HepG2 (cell line): ENCODE measurements around the gene KIAA0232. TPM values are rescaled to one million over a fixed set of nuclear protein-coding genes. Genes with fewer than 3 reads are reported as not detected.

Experiments used
- BRCA1 ChIP-seq: sonication (generic); formaldehyde crosslinking; IDR thresholded peaks from 2 replicates; pipeline ENCODE4 v1.4.0; 2020; ENCODE audit warnings: missing genetic modification reagents
- CREB1 ChIP-seq, 2 experiments: fragments of 450-650 bp in 1 of 2; IDR thresholded peaks; 2 replicates each; pipeline ENCODE4 v1.6.1; 2016 to 2017; ENCODE audit warnings: control low read depth in 1 of 2, mild to moderate bottlenecking in 1 of 2, missing compliant biosample characterization in 1 of 2, missing genetic modification characterization in 1 of 2
- DBP ChIP-seq: sonication (generic); formaldehyde crosslinking; IDR thresholded peaks from 2 replicates; pipeline ENCODE4 v1.4.0; 2020; ENCODE audit warnings: missing genetic modification reagents; ENCODE audit errors: not compliant biosample characterization
- FOXC1 ChIP-seq: sonication (generic); formaldehyde crosslinking; IDR thresholded peaks from 2 replicates; pipeline ENCODE4 v1.8.0; 2022; ENCODE audit warnings: mild to moderate bottlenecking, missing genetic modification reagents, borderline replicate concordance
- GABPA ChIP-seq, 2 experiments: IDR thresholded peaks; 2 replicates each; pipeline ENCODE4 v1.6.1; 2011 to 2016; ENCODE audit warnings: low read depth in 2 of 2, low read length in 1 of 2, missing biosample characterization in 1 of 2, missing genetic modification characterization in 1 of 2
- HOXA5 ChIP-seq: sonication (generic); formaldehyde crosslinking; IDR thresholded peaks from 2 replicates; pipeline ENCODE4 v1.4.0; 2020; ENCODE audit warnings: missing genetic modification reagents
- MAF1 ChIP-seq: sonication (generic); formaldehyde crosslinking; IDR thresholded peaks from 2 replicates; pipeline ENCODE4 v1.5.0; 2020; ENCODE audit warnings: missing genetic modification reagents, borderline replicate concordance
- MAFK ChIP-seq, 2 experiments: IDR thresholded peaks in 1 of 2; conservative IDR thresholded peaks in 1 of 2; 2 replicates each; pipeline ENCODE4 v1.6.1; 2011; ENCODE audit warnings: improper control_type of control experiment in 2 of 2, low read length in 2 of 2
- MTA3 ChIP-seq: sonication (generic); formaldehyde crosslinking; IDR thresholded peaks from 2 replicates; pipeline ENCODE4 v1.4.0; 2020; ENCODE audit warnings: missing genetic modification reagents
- NBN ChIP-seq: fragments of 450-650 bp; conservative IDR thresholded peaks from 2 replicates; pipeline ENCODE4 v1.6.1; 2017
- PHF5A ChIP-seq: IDR thresholded peaks from one replicate; pipeline ENCODE4 v1.6.1; 2018; ENCODE audit warnings: low read depth, missing genetic modification reagents; ENCODE audit not compliant: unreplicated experiment
- RFX1 ChIP-seq: fragments of 450-650 bp; IDR thresholded peaks from 2 replicates; pipeline ENCODE4 v1.6.1; 2017
- SALL1 ChIP-seq: sonication (generic); formaldehyde crosslinking; IDR thresholded peaks from 2 replicates; pipeline ENCODE4 v1.8.0; 2022; ENCODE audit warnings: mild to moderate bottlenecking, missing genetic modification reagents
- SRSF1 ChIP-seq: fragments of 200-400 bp; formaldehyde crosslinking; optimal IDR thresholded peaks from 2 replicates; pipeline ENCODE3; 2017; ENCODE audit warnings: mild to moderate bottlenecking, low read depth, low read length, moderate library complexity
- STAT5B ChIP-seq: sonication (generic); formaldehyde crosslinking; IDR thresholded peaks from 2 replicates; pipeline ENCODE4 v1.4.0; 2020; ENCODE audit warnings: missing genetic modification reagents
- SYNCRIP ChIP-seq: fragments of 200-400 bp; formaldehyde crosslinking; IDR thresholded peaks from 2 replicates; pipeline ENCODE4 v1.6.1; 2018; ENCODE audit warnings: mild to moderate bottlenecking, low read depth, low read length; ENCODE audit not compliant: insufficient read depth
- TP53 ChIP-seq: sonication (generic); formaldehyde crosslinking; conservative IDR thresholded peaks from 2 replicates; pipeline ENCODE4 v1.4.0; 2020; ENCODE audit warnings: missing genetic modification reagents
- ZBTB37 ChIP-seq: sonication (generic); formaldehyde crosslinking; IDR thresholded peaks from 2 replicates; pipeline ENCODE4 v1.4.0; 2020; ENCODE audit warnings: mild to moderate bottlenecking, missing genetic modification reagents
- ZNF639 ChIP-seq: conservative IDR thresholded peaks from 2 replicates; pipeline ENCODE4 v1.6.1; 2018; ENCODE audit warnings: missing genetic modification reagents
- ZNF740 ChIP-seq: sonication (generic); formaldehyde crosslinking; IDR thresholded peaks from 2 replicates; pipeline ENCODE4 v1.4.0; 2020; ENCODE audit warnings: missing genetic modification reagents
- ZNF841 ChIP-seq: sonication (generic); formaldehyde crosslinking; IDR thresholded peaks from 2 replicates; pipeline ENCODE4 v1.8.1; 2023; ENCODE audit warnings: missing genetic modification reagents, borderline replicate concordance
- ZNF883 ChIP-seq: sonication (generic); formaldehyde crosslinking; IDR thresholded peaks from 2 replicates; pipeline ENCODE4 v1.5.1; 2020; ENCODE audit warnings: mild to moderate bottlenecking, missing genetic modification reagents; ENCODE audit errors: not compliant biosample characterization
- polyA plus RNA-seq, 8 experiments: library from polyadenylated mRNA; depleted of rRNA in 3 of 8; stranded (reverse) in 7 of 8; unstranded in 1 of 8; fragments of >200 nt; fragmentation: Illumina TruSeq in 4 of 8; extraction: Trizol in 4 of 8; gene quantifications; 2 replicates each; pipeline versions ENCODE4 v1.2.1 to v1.2.3, GENCODE V29; 2011 to 2016; ENCODE audit warnings: low read depth in 4 of 8, missing spikeins in 1 of 8, mixed read lengths in 1 of 8; ENCODE audit not compliant: insufficient read depth in 1 of 8
- total RNA-seq, 5 experiments: library from RNA; depleted of rRNA; stranded (reverse); fragments of >200 nt; fragmentation: Illumina TruSeq; extraction: Trizol; gene quantifications; 2 replicates each; pipeline ENCODE4 v1.2.3, GENCODE V29; 2016; ENCODE audit warnings: low read depth in 1 of 5

KIAA0232 gene
- total and polyA plus RNA-seq, 2 of the 13 experiments (the other 11 are each of a cell fraction or from before 2014, with no cell fraction given) = 7.8 to 17.1 TPM

GRCh38 chr4:6733358-6734164 is 49.0 kb upstream of the KIAA0232 start (continued):
- TF ChIP-seq MAF1 (CRISPR knock-in tag) (no peak), ZNF883 (peak; percentile 68), BRCA1 (CRISPR knock-in tag) (no peak), RFX1 (no peak), SYNCRIP (no peak), STAT5B (CRISPR knock-in tag) (no peak), ZNF639 (CRISPR knock-in tag) (peak; percentile 41; the same call in 1 of the 2 replicates), MTA3 (CRISPR knock-in tag) (no peak), ZNF740 (CRISPR knock-in tag) (no peak), TP53 (CRISPR knock-in tag) (no peak), DBP (CRISPR knock-in tag) (no peak), FOXC1 (peak; percentile 75; the same call in 1 of the 2 replicates), SRSF1 (no peak), ZBTB37 (CRISPR knock-in tag) (no peak), HOXA5 (CRISPR knock-in tag) (peak; percentile 61; the same call in 1 of the 2 replicates), PHF5A (CRISPR knock-in tag) (no peak), NBN (no peak), MAFK (conservative IDR thresholded peaks at IDR 0.05 in 1 of 2, IDR thresholded peaks at IDR 0.05 in 1 of 2; ENCODE audit: low read length in 2 of 2) (no peak), GABPA (IDR thresholded peaks at IDR 0.05; ENCODE audit: low read depth, low read length) (no peak), GABPA (CRISPR knock-in tag; IDR thresholded peaks at IDR 0.05; ENCODE audit: low read depth) (peak; percentile 28; the same call in 1 of the 2 replicates), SALL1 (CRISPR knock-in tag) (peak; percentile 98), ZNF841 (CRISPR knock-in tag) (no peak), CREB1 (IDR thresholded peaks at IDR 0.05) (peak; percentile 36; the same call in 1 of the 2 replicates), CREB1 (CRISPR knock-in tag; IDR thresholded peaks at IDR 0.05) (peak; percentile 68)
